ENCODE results near the gene SLC16A9.

SLC16A9 gene

GRCh38 chr10:59622320-59623132 lies 87.1 kb downstream of the SLC16A9 start:
- no peak overlapping the region for H3K4me3 ChIP-seq (ENCODE audit: low read length)
- TF ChIP-seq ZNF274 (IDR thresholded peaks at IDR 0.05; ENCODE audit: low read depth, low read length) = no peak

DNA sequence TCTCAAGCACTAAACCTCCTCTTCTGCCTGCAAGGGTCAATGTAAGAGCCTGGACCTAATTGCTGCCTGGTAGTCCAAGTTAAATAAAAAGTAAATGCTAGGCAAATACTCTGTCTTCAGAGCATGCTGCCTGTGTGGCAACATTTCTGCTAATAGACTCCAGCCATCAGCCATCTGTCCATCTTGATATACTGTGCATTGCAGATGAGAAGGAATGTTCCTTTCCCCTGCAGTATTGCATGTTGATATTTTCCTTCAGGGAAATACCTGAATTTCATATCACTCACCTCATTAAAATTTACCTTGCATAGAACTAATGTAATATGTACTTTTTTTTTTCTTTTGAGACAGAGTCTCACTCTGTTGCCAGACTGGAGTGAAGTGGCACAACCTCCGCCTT lies 87.9 kb downstream of the SLC16A9 start:
- no peak for TF ChIP-seq ZNF274 (IDR thresholded peaks at IDR 0.05; ENCODE audit: low read depth, low read length)
- H3K4me3 ChIP-seq (ENCODE audit: low read length) = no peak overlapping the region

DNA sequence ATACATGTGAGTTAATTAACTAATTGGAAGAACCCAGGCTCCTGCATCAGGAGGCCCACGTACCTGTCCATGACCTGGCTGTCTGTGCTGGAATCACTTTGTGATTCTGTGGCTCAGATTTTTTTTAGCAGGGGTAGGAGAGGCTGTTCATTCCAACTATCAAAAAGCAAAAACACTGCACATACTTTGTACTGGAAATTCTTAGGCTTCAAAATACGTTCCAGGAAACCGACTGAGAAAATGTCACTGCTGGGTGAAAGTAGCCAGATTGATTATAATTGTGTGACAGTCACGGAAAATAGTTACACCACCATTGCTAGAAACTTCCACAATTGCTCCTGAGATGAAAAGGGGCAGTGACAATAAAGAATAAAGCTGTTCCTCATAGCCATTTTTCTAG lies 91.0 kb downstream of the SLC16A9 start:
- no peak for TF ChIP-seq ZNF274 (IDR thresholded peaks at IDR 0.05; ENCODE audit: low read depth, low read length)
- no peak overlapping the region for H3K4me3 ChIP-seq (ENCODE audit: low read length)

DNA sequence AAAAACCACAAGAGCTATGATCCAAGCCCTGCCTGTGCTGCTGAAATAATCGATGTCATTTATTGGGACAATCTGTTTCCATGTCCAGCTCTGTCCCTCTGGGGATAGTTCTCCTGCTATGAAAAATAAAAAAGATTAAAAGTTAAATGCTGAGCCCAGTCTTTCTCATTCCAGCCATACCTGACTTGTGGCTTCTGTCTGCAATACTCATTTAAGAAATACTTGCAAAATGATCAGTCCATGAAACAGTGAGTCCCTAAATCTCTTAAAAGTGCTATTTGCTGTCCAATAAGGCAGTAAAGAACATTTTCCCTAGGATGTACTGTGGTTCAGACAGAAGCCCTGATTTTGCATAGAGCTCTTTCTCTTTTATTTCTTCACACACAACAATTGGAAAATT lies 91.7 kb downstream of the SLC16A9 start:
- no peak for TF ChIP-seq ZNF274 (IDR thresholded peaks at IDR 0.05; ENCODE audit: low read depth, low read length)
- no peak overlapping the region for H3K4me3 ChIP-seq (ENCODE audit: low read length)

- no peak overlapping the region for H3K4me3 ChIP-seq (ENCODE audit: low read length)
- TF ChIP-seq ZNF274 (IDR thresholded peaks at IDR 0.05; ENCODE audit: low read depth, low read length) = no peak
These were observed 98.6 kb downstream of the SLC16A9 start for GRCh38 chr10:59611048-59611447.

- TF ChIP-seq ZNF274 (IDR thresholded peaks at IDR 0.05; ENCODE audit: low read depth, low read length) = no peak
- no peak overlapping the region for H3K4me3 ChIP-seq (ENCODE audit: low read length)
These were observed 101.7 kb downstream of the SLC16A9 start for GRCh38 chr10:59607970-59608369.

DNA sequence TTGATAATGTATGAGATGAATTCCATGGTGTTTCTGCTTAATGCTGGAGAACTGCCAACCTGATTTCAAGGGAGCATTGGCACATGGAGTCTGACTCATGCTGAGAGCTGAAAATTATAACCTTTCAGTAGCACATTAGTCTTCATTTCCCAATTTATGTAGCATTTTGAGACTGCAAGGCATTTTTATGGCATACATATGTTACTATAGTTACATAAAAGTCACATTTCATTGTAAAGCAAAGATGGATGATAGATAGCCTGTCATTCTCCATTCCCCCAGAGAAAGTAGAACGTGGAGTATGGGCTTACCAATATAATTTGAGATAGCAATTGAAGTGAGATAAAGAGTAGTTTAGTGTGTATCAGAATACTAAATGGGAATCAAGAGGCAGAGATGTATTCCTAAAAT lies 103.1 kb downstream of the SLC16A9 start:
- H3K4me3 ChIP-seq (ENCODE audit: low read length) = no peak overlapping the region
- TF ChIP-seq ZNF274 (IDR thresholded peaks at IDR 0.05; ENCODE audit: low read depth, low read length) = no peak

GRCh38 chr10:59601985-59602384 lies 107.7 kb downstream of the SLC16A9 start:
- no peak for TF ChIP-seq ZNF274 (IDR thresholded peaks at IDR 0.05; ENCODE audit: low read depth, low read length)
- no peak overlapping the region for H3K4me3 ChIP-seq (ENCODE audit: low read length)

Measured in GM08714 (cell line).